HG03103 (cell line): ENCODE data around the gene HAL.
"Not testable (repeated sequence)": the region's sequence is repeated elsewhere in the genome, so short reads cannot be mapped to it uniquely, and the experiment has no call there.

ENCODE experiments used
- ATAC-seq: cut with Tn5 transposase; IDR thresholded peaks from one replicate; pipeline ENCODE4 v1.9.1; 2021; ENCODE audit warnings: low read depth; ENCODE audit not compliant: unreplicated experiment

Gene HAL

GRCh38 chr12:95978774-95979173 is 17.4 kb downstream of the HAL start:
- ATAC-seq = no peak

GRCh38 chr12:95978351-95978750 is 17.8 kb downstream of the HAL start:
- ATAC-seq = no peak

GRCh38 chr12:95977764-95978305 is 18.3 kb downstream of the HAL start:
- ATAC-seq = no peak

GRCh38 chr12:95976416-95976832 is 19.7 kb downstream of the HAL start:
- no peak for ATAC-seq

- no peak for ATAC-seq
Measured at GRCh38 chr12:95975491-95975890, 20.7 kb downstream of the HAL start.

- no peak for ATAC-seq
Measured at GRCh38 chr12:95974358-95974757, 21.8 kb downstream of the HAL start.

GRCh38 chr12:95972832-95973456 is 23.2 kb downstream of the HAL start:
- no peak for ATAC-seq

- no peak for ATAC-seq
Measured at GRCh38 chr12:95970905-95971304, 25.2 kb downstream of the HAL start.

GRCh38 chr12:95969116-95969515 is 27.0 kb downstream of the HAL start:
- ATAC-seq = not testable (repeated sequence)

- ATAC-seq = no peak
Measured at GRCh38 chr12:95967301-95967700, 28.8 kb downstream of the HAL start.

- no peak for ATAC-seq
Measured at GRCh38 chr12:95966287-95966870, 29.8 kb downstream of the HAL start.

- no peak for ATAC-seq
Measured at GRCh38 chr12:95963096-95963495, 33.0 kb downstream of the HAL start.

- no peak for ATAC-seq
Measured at GRCh38 chr12:95962222-95962621, 33.9 kb downstream of the HAL start.

GRCh38 chr12:95960241-95960640 is 35.9 kb downstream of the HAL start:
- ATAC-seq = no peak

- no peak for ATAC-seq
Measured at GRCh38 chr12:95959107-95959506, 37.0 kb downstream of the HAL start.

GRCh38 chr12:95956557-95957145 is 39.5 kb downstream of the HAL start:
- no peak for ATAC-seq

GRCh38 chr12:95955549-95956159 is 40.5 kb downstream of the HAL start:
- no peak for ATAC-seq

- no peak for ATAC-seq
Measured at GRCh38 chr12:95953000-95953399, 43.1 kb downstream of the HAL start.

- ATAC-seq = no peak
Measured at GRCh38 chr12:95951515-95951914, 44.6 kb downstream of the HAL start.

- no peak for ATAC-seq
Measured at GRCh38 chr12:95949477-95950206, 46.5 kb downstream of the HAL start.
